Keratinocyte (primary cell): ENCODE results near the gene GAB4. TPM values are rescaled to one million over a fixed set of nuclear protein-coding genes. Genes with fewer than 3 reads are reported as not detected.
"Not testable (repeated sequence)": the region's sequence is repeated elsewhere in the genome, so short reads cannot be mapped to it uniquely, and the experiment has no call there.

Source experiments
- DNase-seq: peaks from one replicate; pipeline ENCODE4 v3.0.0-alpha.2; 2011; ENCODE audit warnings: low read depth, missing footprints, low spot score
- FAIRE-seq: peaks from 2 replicates; lab custom pipeline; 2011; peaks lifted over from hg19 to GRCh38; lab: Jason Lieb, UNC
- H2AFZ ChIP-seq: 2 replicates; pipeline ENCODE4 v1.6.0; 2012; ENCODE audit warnings: low read length, control low read depth, inconsistent platforms; ENCODE audit not compliant: control insufficient read depth
- H3K27ac ChIP-seq: 2 replicates; pipeline ENCODE4 v1.5.1; 2011; ENCODE audit warnings: low read length; ENCODE audit not compliant: control insufficient read depth, insufficient read depth
- H3K27me3 ChIP-seq: 3 replicates; pipeline ENCODE4 v1.6.0; 2011; ENCODE audit warnings: low read length; ENCODE audit not compliant: control insufficient read depth, insufficient read depth; ENCODE audit errors: extremely low read depth
- H3K36me3 ChIP-seq, 2 experiments: 2 replicates in 1 of 2; 3 replicates in 1 of 2; pipeline ENCODE4 v1.5.1; 2011; ENCODE audit warnings: low read length in 2 of 2, mild to moderate bottlenecking in 1 of 2; ENCODE audit not compliant: control insufficient read depth in 2 of 2, insufficient read depth in 2 of 2; ENCODE audit errors: extremely low read depth in 1 of 2
- H3K4me1 ChIP-seq: 3 replicates; pipeline ENCODE4 v1.5.1; 2011; ENCODE audit warnings: low read length; ENCODE audit not compliant: control insufficient read depth, insufficient read depth; ENCODE audit errors: extremely low read depth
- H3K4me2 ChIP-seq: 3 replicates; pipeline ENCODE4 v1.6.0; 2011; ENCODE audit warnings: low read depth, low read length; ENCODE audit not compliant: control insufficient read depth, insufficient read depth; ENCODE audit errors: extremely low read depth
- H3K4me3 ChIP-seq, 3 experiments: fragments of 200-600 bp in 1 of 3; sonication (generic) in 1 of 3; 2 replicates in 2 of 3; 3 replicates in 1 of 3; pipeline ENCODE4 v1.5.1; 2011 to 2016; ENCODE audit warnings: low read length in 3 of 3, mild to moderate bottlenecking in 3 of 3, control low read depth in 2 of 3, inconsistent platforms in 1 of 3, low read depth in 1 of 3, mixed read lengths in 1 of 3, mixed run types in 1 of 3, moderate library complexity in 1 of 3; ENCODE audit not compliant: control insufficient read depth in 2 of 3, insufficient read depth in 2 of 3; ENCODE audit errors: extremely low read depth in 1 of 3
- H3K79me2 ChIP-seq: 2 replicates; pipeline ENCODE4 v1.6.0; 2012; ENCODE audit warnings: low read length; ENCODE audit not compliant: control insufficient read depth, insufficient read depth
- H3K9ac ChIP-seq: 3 replicates; pipeline ENCODE4 v1.6.0; 2011; ENCODE audit warnings: low read length; ENCODE audit not compliant: control insufficient read depth, insufficient read depth; ENCODE audit errors: extremely low read depth
- H3K9me1 ChIP-seq: 3 replicates; pipeline ENCODE4 v1.6.0; 2011; ENCODE audit warnings: low read length; ENCODE audit not compliant: control insufficient read depth, insufficient read depth; ENCODE audit errors: extremely low read depth
- H3K9me3 ChIP-seq: 2 replicates; pipeline ENCODE4 v1.5.1; 2012; ENCODE audit warnings: low read depth, low read length; ENCODE audit not compliant: control insufficient read depth
- H4K20me1 ChIP-seq: 3 replicates; pipeline ENCODE4 v1.6.0; 2011; ENCODE audit warnings: low read length; ENCODE audit not compliant: control insufficient read depth, insufficient read depth; ENCODE audit errors: extremely low read depth
- EZH2 ChIP-seq: IDR thresholded peaks from one replicate; pipeline ENCODE4 v1.6.1; 2012; ENCODE audit warnings: inconsistent platforms, mild to moderate bottlenecking, low read length, moderate library complexity
- dilution Hi-C: fragments of 300-500 bp; cut with MboI; formaldehyde crosslinking; loops from one replicate; pipeline ENCODE4 v1.7.0; 2020; ENCODE audit warnings: low sequenced_read_pairs; ENCODE audit not compliant: extremely low pct_ligation_motif_present
- polyA plus RNA-seq, 5 experiments: library from polyadenylated mRNA; depleted of rRNA in 3 of 5; stranded (reverse) in 3 of 5; stranded (forward) in 1 of 5; unstranded in 1 of 5; fragments of >200 nt; gene quantifications; 1 replicate in 1 of 5; 2 replicates in 3 of 5; 3 replicates in 1 of 5; pipeline versions ENCODE4 v1.2.1 to v1.2.3, GENCODE V29; 2011 to 2012; ENCODE audit warnings: missing spikeins in 2 of 5, low read depth in 1 of 5, low replicate concordance in 1 of 5
- TF ChIP-seq, protein P1 (sequence below), 3 experiments: IDR thresholded peaks in 1 of 3; conservative IDR thresholded peaks in 1 of 3; optimal IDR thresholded peaks in 1 of 3; 2 replicates in 2 of 3; 3 replicates in 1 of 3; pipeline versions ENCODE3 to v1.5.1; 2011; ENCODE audit warnings: low read length in 3 of 3, mild to moderate bottlenecking in 3 of 3, moderate library complexity in 2 of 3, control low read depth in 1 of 3, inconsistent platforms in 1 of 3; ENCODE audit not compliant: insufficient read depth in 2 of 3; ENCODE audit errors: extremely low read depth in 1 of 3

The GAB4 gene
- polyA plus RNA-seq, 1 donor (not counting 4 experiments of a cell fraction or from before 2014, with no cell fraction given), result not detected

DNA sequence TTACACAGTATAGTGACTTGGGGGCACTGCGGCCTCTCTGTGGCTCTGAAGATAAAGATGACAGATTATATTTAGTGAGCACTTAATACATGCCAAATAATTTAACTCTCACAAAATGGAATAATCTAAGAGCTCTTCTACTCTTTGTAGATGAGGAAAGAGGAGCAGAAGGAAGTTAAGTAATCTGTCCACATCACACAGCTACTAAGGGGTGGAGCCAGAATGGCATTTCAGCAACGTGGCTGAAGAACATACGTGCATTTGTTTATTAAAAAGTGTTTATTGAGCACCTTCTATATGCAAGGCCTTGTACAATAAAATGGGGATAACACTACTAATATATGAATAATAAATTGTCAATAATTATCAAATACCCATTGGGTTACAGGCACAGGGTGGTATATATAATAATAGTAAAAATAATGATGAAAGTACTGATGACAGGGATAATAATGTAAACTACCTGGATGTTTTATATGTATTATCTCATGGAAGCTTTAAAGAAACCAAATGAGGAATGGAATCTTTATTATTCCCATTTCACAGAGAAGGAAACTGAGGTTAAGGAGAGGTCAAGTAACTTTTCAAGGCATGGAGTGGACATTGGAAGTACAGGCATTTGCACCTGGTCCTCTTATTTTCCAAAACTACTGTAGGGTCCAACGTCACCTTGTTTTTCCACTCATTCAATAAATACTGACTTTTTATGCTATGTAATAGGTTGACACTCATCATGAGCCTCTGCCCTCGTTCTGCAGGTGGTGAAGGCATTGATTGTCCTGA lies 38.7 kb upstream of the GAB4 start:
- Histone ChIP-seq H3K9me1 (no peaks in the 10 kb centered on the region), H3K27me3 (no peaks in the 10 kb centered on the region), H3K4me1 (no peaks in the 10 kb centered on the region), H3K9ac (no peak overlapping the region), H2AFZ (no peak overlapping the region), H3K36me3 (peaks cover 0 to 2% of the 10 kb centered on the region in 2 experiments), H3K4me2 (no peak overlapping the region), H4K20me1 (no peaks in the 10 kb centered on the region), H3K79me2 (no peaks in the 10 kb centered on the region), H3K4me3 (no peak overlapping the region), H3K27ac (no peak overlapping the region), H3K9me3 (no peaks in the 10 kb centered on the region)
- DNase-seq (no peak), FAIRE-seq (no peak)
- TF ChIP-seq EZH2, result no peak
- dilution Hi-C loops, result no loop called here

DNA sequence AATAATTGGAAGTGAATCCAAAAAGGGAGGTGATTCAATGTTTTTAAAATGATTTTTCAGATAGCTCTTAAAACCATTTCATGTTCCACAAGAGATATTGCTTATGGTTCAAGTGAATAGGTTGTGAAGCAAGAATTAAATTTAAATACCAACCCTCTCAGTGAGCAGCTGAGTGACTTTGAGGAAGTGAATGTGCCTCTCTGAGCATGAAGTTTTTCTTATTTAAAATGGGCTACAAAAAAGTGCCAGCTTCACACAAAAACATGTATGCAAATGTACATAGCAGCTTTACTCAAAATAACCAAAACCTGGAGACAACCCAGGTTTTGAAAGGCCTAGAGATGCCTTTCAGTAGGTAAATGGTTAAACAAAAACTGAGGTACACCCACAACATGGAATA lies 35.5 kb upstream of the GAB4 start:
- H3K79me2 ChIP-seq, result no peaks in the 10 kb centered on the region
- no peaks in the 10 kb centered on the region for H3K9me3 ChIP-seq
- no peaks in the 10 kb centered on the region for H3K27me3 ChIP-seq
- FAIRE-seq, result no peak
- H3K4me3 ChIP-seq, result no peak overlapping the region
- no peak overlapping the region for H3K27ac ChIP-seq
- DNase-seq, result no peak
- dilution Hi-C loops, result no loop called here
- H3K4me2 ChIP-seq, result no peak overlapping the region
- TF ChIP-seq, protein P1, sequence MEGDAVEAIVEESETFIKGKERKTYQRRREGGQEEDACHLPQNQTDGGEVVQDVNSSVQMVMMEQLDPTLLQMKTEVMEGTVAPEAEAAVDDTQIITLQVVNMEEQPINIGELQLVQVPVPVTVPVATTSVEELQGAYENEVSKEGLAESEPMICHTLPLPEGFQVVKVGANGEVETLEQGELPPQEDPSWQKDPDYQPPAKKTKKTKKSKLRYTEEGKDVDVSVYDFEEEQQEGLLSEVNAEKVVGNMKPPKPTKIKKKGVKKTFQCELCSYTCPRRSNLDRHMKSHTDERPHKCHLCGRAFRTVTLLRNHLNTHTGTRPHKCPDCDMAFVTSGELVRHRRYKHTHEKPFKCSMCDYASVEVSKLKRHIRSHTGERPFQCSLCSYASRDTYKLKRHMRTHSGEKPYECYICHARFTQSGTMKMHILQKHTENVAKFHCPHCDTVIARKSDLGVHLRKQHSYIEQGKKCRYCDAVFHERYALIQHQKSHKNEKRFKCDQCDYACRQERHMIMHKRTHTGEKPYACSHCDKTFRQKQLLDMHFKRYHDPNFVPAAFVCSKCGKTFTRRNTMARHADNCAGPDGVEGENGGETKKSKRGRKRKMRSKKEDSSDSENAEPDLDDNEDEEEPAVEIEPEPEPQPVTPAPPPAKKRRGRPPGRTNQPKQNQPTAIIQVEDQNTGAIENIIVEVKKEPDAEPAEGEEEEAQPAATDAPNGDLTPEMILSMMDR (optimal IDR thresholded peaks at IDR 0.05 in 1 of 3, IDR thresholded peaks at IDR 0.05 in 1 of 3, conservative IDR thresholded peaks at IDR 0.05 in 1 of 3; ENCODE audit: extremely low read depth in 1 of 3, insufficient read depth in 2 of 3, low read length in 3 of 3), result no peak
- TF ChIP-seq EZH2, result no peak
- no peaks in the 10 kb centered on the region for H3K4me1 ChIP-seq
- no peaks in the 10 kb centered on the region for H3K36me3 ChIP-seq
- no peak overlapping the region for H3K9ac ChIP-seq
- H4K20me1 ChIP-seq, result no peaks in the 10 kb centered on the region
- no peak overlapping the region for H2AFZ ChIP-seq
- H3K9me1 ChIP-seq, result no peaks in the 10 kb centered on the region

DNA sequence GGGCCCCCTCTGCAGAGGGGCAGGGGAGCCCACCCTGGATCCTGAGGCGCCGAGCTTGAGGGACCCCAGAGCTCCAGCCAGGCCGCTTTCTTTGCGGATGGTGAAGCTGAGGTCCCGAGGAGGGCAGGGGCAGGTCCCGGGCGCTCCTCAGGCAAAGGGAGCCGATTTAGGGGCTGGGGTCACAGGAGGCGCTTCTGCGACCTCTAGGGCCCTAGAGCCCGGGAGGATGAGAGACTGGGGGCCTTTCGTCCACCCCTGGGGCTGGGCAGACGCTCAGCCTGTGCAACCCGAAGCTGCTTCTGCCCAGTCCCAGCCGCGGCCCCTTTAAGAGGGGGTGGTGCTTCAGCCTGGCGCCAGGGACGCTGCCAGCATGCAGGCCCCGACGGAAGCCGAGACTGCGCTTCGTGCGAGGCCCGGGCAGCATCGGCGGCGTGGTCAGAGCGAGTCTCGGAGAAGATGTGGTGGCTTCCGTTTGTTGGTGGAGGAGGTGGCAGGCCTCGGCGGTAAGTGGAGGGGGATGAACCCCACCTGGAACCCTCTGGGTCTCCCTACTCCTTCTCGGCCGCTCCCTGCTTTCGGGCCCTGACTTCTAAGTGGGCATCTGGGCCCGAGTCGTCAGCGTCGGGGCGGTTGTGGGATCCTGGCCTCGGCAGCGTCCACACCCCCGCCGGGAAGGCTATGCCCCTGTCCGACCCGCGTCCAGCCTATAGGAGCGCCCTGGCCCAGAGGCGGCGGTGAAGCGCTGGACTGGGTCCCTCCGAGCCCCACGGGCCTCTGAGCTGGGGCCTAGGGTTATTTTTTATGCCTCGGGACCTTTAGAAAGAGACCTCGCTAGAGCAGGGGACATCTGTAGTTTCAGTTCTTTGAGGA lies 29.1 kb upstream of the GAB4 start:
- not testable (repeated sequence) for H3K4me2 ChIP-seq, H2AFZ ChIP-seq

More for the DNA sequence above, 29.1 kb upstream of the GAB4 start:
- H3K27me3 ChIP-seq, DNase-seq, H3K36me3 ChIP-seq, H4K20me1 ChIP-seq, H3K79me2 ChIP-seq, H3K4me1 ChIP-seq, H3K27ac ChIP-seq, H3K9me1 ChIP-seq, H3K9me3 ChIP-seq, dilution Hi-C loops, FAIRE-seq: not testable (repeated sequence)
- Histone ChIP-seq H3K4me3 (peak overlapping the region in 2 of 3 experiments; percentile 37 to 44), H3K9ac (peak overlapping the region; percentile 44)
